HAP-1 (cell line): Measurements from ENCODE around the gene PCNX2.
"Not testable (repeated sequence)": the region's sequence is repeated elsewhere in the genome, so short reads cannot be mapped to it uniquely, and the experiment has no call there.

Source experiments
- DNase-seq, 2 experiments: peaks; one replicate each; pipeline ENCODE4 v3.0.0-alpha.2; 2016 to 2020; ENCODE audit warnings: low spot score in 2 of 2
- H3K27me3 ChIP-seq: fragments of 250-450 bp; sonication (Bioruptor Pico); 2 replicates; pipeline ENCODE4 v1.5.1; 2020; ENCODE audit warnings: low read depth, mild to moderate bottlenecking, moderate library complexity
- H3K36me3 ChIP-seq: fragments of 250-450 bp; sonication (Bioruptor Pico); replicated peaks from 2 replicates; pipeline ENCODE4 v1.5.1; 2020; ENCODE audit warnings: mild to moderate bottlenecking
- H3K4me1 ChIP-seq: fragments of 250-450 bp; sonication (Bioruptor Pico); 2 replicates; pipeline ENCODE4 v1.5.1; 2020; ENCODE audit warnings: mild to moderate bottlenecking
- H3K4me3 ChIP-seq: fragments of 250-450 bp; sonication (Bioruptor Pico); 2 replicates; pipeline ENCODE4 v1.5.1; 2020; ENCODE audit warnings: mild to moderate bottlenecking, moderate library complexity
- H3K9me3 ChIP-seq: fragments of 250-450 bp; sonication (Bioruptor Pico); 2 replicates; pipeline ENCODE4 v1.5.1; 2020; ENCODE audit warnings: mild to moderate bottlenecking, moderate library complexity
- in situ Hi-C: fragments of 300-500 bp; cut with MboI; formaldehyde crosslinking; loops from 3 replicates; pipeline ENCODE4 v1.14.3; 2020; ENCODE audit warnings: low sequenced_read_pairs, inconsistent platforms, mixed read lengths

Gene PCNX2

DNA sequence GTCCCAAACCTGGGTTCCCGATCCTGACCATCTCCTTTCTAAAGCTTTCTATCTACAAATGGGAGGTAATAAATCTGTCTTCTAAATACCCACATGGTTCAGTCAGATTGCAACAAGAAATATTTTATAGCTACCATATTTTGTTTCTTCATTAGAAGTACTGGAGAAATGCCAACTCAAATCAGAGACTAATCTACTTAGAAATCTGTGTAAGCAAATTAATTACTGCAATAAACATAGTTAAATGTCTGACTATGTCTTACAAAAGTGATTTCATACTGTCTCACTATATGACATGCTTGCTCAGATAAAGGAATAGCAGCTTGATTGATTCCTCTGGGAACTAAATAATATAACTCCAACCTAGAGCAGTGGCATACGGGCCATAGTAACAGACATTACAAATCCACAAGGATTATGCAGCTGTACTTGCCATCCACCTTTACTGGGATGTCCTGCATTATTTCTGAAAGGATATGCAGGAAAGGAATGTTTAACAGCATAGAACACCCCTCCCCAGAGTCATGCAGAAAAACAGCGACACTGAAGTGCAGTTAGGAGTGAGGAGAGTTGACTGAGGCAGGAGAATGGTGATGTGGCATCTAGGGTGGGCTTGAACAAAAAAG is 80.3 kb downstream of the PCNX2 start:
- Histone ChIP-seq H3K4me3 (no peak overlapping the region), H3K36me3 (no peaks in the 10 kb centered on the region), H3K4me1 (peaks cover 23% of the 10 kb centered on the region), H3K9me3 (no peaks in the 10 kb centered on the region), H3K27me3 (no peaks in the 10 kb centered on the region)
- DNase-seq = peak in 1 of 2 experiments; percentile 11
- in situ Hi-C loops = no loop called here

DNA sequence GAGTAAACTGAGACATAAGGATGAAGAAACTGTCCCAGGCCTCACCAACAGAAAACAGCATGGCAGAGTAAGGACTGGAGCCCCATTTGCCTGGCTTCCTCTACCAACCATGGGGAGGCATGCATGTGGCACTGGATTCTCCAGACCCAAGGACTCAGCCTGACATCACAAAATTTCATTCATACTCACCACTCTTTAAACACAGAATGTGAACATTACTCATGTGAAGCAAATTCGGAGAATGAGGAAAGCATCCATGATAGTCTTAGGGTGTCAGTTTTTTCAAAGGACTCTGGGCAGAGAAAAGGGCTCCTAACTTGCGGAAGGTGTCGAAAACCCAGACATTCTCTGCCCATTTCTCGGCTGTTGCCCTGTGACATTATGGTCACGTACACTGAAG is 83.9 kb downstream of the PCNX2 start:
- H3K4me3 ChIP-seq = no peak overlapping the region
- H3K36me3 ChIP-seq = no peaks in the 10 kb centered on the region
- DNase-seq = no peak
- H3K9me3 ChIP-seq = no peaks in the 10 kb centered on the region
- H3K4me1 ChIP-seq = peaks cover 23% of the 10 kb centered on the region
- in situ Hi-C loops = no loop called here
- no peaks in the 10 kb centered on the region for H3K27me3 ChIP-seq

DNA sequence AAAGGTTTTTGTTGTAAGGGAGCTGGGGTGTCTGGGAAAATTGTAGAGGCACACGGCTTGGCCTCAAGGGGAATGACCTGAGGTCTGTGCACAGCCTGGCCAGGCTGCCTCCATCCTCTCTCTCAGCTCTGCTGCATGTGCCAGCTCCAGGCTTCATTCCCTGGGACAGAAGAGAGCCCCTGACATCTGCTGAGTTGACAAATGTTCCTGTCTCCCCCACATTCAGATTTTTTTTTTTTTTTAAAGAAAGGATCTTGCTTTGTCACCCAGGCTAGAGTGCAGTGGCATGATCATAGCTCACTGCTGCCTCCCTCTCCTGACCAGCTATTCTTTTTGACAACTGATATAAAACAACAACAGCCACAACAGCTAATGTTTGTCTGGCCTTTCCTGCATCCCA is 84.4 kb downstream of the PCNX2 start:
- Histone ChIP-seq H3K36me3 (no peaks in the 10 kb centered on the region), H3K9me3 (no peaks in the 10 kb centered on the region), H3K27me3 (no peaks in the 10 kb centered on the region), H3K4me1 (peaks cover 18% of the 10 kb centered on the region), H3K4me3 (no peak overlapping the region)
- no peak for DNase-seq
- in situ Hi-C loops = no loop called here

DNA sequence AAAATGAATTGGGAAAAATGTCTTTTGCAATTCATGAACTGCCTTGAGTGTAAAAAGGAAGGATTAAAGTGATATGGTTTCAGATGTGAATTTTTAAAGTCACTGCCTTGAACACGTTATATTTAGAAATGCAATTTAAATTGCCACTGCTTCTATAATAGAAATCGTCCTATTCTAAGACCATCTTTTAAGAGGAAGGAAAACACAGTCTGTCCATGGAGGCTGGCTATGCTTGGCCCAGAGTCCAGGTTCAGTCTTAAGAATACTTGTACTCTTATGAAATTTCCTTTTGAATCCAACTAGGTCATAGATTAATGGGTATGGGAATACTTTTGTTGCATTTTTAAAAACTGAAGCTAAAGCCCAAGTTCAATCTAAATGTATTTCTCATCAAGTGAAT is 86.0 kb downstream of the PCNX2 start:
- in situ Hi-C loops = no loop called here
- H3K27me3 ChIP-seq = no peaks in the 10 kb centered on the region
- no peak overlapping the region for H3K4me3 ChIP-seq
- DNase-seq = no peak
- peaks cover 5% of the 10 kb centered on the region; the same call in 1 of the 2 replicates for H3K4me1 ChIP-seq
- H3K9me3 ChIP-seq = no peaks in the 10 kb centered on the region
- no peaks in the 10 kb centered on the region for H3K36me3 ChIP-seq

DNA sequence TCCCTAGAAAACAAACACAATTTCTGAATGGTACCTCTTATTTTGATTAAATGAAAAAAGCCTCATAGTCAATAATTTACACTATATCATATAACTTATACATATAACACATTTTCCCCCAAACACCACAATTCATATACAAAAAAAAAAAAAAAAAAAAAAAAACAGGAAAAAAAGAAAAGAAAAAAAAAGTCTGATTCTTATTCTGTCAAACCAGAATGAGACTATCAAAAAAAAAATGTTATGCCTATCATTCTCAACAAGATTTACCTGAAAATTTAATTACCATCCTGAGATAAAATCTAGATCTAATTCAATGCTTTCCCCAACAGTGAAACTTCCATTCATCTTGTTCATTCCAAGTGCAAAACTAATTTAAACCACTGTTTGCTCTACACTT is 86.8 kb downstream of the PCNX2 start:
- Histone ChIP-seq H3K9me3 (no peaks in the 10 kb centered on the region), H3K4me3 (no peak overlapping the region), H3K27me3 (no peaks in the 10 kb centered on the region), H3K4me1 (no peaks in the 10 kb centered on the region), H3K36me3 (no peaks in the 10 kb centered on the region)
- DNase-seq = no peak
- in situ Hi-C loops = no loop called here

DNA sequence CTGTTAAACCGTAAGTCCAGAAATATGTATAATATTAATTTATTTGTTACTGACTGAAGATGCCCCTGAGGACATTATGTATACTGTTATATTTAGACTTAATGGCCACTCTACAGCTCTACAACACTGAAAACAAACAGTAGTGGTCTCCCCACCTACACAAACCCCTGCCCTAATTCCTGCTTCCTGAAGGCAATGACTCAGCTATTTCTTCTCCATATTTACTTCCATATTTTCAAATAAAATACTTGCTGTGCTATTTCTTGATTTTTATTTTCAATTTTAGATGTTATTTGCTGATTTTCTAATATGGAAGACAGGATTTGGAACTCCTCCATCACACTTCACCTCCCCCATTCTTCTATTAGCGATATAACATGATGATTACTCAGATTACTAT is 97.6 kb downstream of the PCNX2 start:
- no peaks in the 10 kb centered on the region for H3K4me1 ChIP-seq
- H3K9me3 ChIP-seq = no peaks in the 10 kb centered on the region
- no peak overlapping the region for H3K4me3 ChIP-seq
- no peak for DNase-seq
- no peaks in the 10 kb centered on the region for H3K27me3 ChIP-seq
- in situ Hi-C loops = no loop called here
- no peaks in the 10 kb centered on the region for H3K36me3 ChIP-seq

DNA sequence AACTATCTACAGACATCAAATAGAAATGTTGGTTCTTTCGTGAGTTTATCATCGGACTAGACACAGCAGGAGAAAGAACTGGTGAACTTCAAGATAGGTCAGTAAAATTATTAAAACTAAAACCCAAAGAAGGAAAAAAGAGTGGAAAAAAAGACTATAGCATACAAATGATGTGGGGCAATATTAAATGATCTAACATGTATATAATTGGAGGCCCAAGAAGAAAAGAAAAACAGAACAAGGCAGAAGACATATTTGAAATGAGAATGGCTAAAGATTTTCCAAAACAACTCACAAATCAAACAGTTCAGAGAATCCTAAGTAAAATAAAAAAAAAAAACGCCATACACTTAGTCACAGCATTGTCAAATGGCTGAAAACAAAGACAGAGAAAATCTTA is 101.8 kb downstream of the PCNX2 start:
- in situ Hi-C loops = no loop called here
- H3K27me3 ChIP-seq = no peaks in the 10 kb centered on the region
- H3K36me3 ChIP-seq = no peaks in the 10 kb centered on the region
- H3K9me3 ChIP-seq = no peaks in the 10 kb centered on the region
- H3K4me1 ChIP-seq = no peaks in the 10 kb centered on the region
- DNase-seq = no peak
- no peak overlapping the region for H3K4me3 ChIP-seq

DNA sequence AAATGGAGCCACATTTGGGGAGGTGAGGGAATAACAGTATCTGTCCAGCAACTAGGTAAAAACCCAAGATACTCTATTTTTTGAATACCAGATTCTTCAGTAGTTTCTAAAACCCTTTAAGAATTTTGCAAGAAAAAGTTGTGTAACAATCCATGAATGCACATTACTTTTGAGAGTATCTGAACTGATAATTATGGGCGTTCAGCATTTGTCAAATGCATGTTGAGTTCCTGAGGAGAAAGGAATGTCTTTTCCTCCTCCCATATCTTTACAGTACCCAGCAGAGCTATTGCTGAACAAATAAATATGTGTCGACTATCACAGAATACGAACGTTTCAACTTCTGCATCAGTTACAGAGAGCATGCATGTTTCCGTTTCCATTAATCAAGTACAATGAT is 104.5 kb downstream of the PCNX2 start:
- Histone ChIP-seq H3K27me3 (no peaks in the 10 kb centered on the region), H3K36me3 (no peaks in the 10 kb centered on the region), H3K9me3 (no peaks in the 10 kb centered on the region), H3K4me1 (no peaks in the 10 kb centered on the region), H3K4me3 (no peak overlapping the region)
- in situ Hi-C loops = no loop called here
- no peak for DNase-seq

DNA sequence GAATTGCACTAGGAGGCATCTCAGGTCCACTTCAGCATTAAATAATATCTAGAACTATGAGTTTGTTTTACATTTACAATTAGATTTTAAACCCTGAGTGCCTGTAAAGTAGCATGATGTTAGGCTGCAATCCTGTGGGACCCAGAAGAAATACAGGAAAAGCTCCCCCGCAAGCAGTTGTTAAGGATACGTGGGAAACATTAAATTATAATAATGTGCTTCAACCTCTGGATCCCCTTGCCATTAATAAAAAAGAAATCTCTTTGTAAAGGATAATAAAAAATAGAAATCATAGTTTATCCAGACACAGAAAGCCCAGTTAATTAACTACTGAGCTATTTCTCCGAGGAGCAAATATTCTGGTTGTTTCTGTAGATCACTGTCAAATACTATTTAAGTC is 106.0 kb downstream of the PCNX2 start:
- no peak overlapping the region for H3K4me3 ChIP-seq
- H3K4me1 ChIP-seq = no peaks in the 10 kb centered on the region
- H3K27me3 ChIP-seq = no peaks in the 10 kb centered on the region
- no peaks in the 10 kb centered on the region for H3K9me3 ChIP-seq
- no peak for DNase-seq
- no peaks in the 10 kb centered on the region for H3K36me3 ChIP-seq
- in situ Hi-C loops = no loop called here

DNA sequence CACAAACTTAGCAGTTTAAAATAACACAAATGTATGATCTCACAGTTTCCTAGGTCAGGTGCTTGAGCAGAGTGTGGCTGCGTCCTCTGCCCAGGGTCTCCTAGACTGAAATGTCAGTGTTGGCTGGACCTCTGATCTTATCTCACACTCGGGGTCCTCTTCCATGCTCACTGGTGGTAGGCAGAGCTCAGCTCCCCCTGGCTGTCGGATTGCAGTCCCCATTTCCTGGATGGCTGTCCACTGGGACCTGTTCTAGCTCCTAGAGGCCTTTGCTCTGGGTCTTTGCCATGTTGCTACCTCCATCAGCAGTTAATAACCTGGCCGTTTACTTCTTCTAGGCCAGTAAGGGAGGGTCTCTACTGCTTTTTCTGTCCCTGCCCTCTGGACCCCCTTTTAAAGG is 107.5 kb downstream of the PCNX2 start:
- no peaks in the 10 kb centered on the region for H3K36me3 ChIP-seq

DNA sequence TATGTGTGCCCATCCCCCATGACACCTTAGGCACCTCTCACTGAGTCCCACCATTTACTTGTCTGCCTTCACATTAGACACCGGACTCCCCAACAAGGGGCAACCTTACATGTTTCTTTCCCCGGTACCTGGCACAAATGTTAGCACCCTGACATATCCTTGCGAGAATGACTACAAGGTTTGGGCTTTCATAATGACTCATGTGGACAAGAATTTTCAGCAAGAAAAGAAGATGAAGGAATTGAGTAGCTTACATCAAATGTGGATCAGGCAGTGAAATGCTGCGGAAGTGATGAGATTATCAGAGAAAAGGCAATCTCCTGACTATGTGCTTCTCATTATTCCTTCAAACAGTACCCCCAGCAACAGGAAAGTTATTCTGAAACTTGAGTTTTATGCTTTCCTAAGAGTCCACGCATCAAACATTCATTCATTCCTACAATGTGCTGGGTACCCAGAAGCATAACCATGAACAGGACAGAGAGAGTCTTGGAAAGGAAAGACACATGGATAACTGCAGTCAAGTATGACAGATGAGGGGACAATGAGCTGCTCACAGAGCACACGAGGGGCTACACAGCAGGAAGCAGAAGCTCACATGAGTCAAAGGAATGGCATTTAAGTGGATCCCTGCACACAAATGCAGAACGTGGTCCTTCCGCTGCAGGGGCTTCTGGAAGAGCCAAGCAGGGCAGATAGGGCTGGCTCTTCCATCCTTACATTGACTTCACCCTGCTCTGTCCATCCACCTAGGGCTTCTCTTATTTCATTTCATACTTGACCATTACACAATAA is 112.1 kb downstream of the PCNX2 start:
- in situ Hi-C loops = no loop called here
- Histone ChIP-seq H3K36me3 (no peaks in the 10 kb centered on the region), H3K4me1 (no peaks in the 10 kb centered on the region), H3K9me3 (no peaks in the 10 kb centered on the region), H3K4me3 (no peak overlapping the region), H3K27me3 (no peaks in the 10 kb centered on the region)
- no peak for DNase-seq

More for the DNA sequence above, 107.5 kb downstream of the PCNX2 start:
- no peak overlapping the region for H3K4me3 ChIP-seq
- H3K9me3 ChIP-seq = no peaks in the 10 kb centered on the region
- H3K4me1 ChIP-seq = no peaks in the 10 kb centered on the region
- in situ Hi-C loops = no loop called here
- H3K27me3 ChIP-seq = no peaks in the 10 kb centered on the region
- no peak for DNase-seq

DNA sequence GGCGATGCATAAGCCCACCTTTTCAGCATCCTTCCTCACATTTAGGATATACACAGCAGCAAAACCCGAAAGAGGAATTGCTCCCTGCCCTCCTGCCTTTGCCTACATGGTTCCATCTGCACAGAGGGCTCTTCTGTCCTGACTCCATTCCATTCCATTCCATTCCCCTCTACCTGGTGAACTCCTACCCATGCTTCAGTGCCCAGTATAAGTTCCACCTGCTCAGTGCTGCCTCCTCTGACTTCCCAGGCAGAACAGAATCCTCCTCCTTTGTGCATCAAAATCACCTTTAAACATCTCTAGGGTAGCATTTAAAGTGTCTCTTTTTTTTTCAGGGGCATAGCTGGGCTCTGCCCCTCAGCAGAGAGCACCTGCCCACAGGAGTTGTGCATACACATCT is 112.9 kb downstream of the PCNX2 start:
- no peak for DNase-seq
- Histone ChIP-seq H3K4me3 (no peak overlapping the region), H3K36me3 (no peaks in the 10 kb centered on the region), H3K4me1 (no peaks in the 10 kb centered on the region), H3K9me3 (no peaks in the 10 kb centered on the region), H3K27me3 (no peaks in the 10 kb centered on the region)
- in situ Hi-C loops = no loop called here

DNA sequence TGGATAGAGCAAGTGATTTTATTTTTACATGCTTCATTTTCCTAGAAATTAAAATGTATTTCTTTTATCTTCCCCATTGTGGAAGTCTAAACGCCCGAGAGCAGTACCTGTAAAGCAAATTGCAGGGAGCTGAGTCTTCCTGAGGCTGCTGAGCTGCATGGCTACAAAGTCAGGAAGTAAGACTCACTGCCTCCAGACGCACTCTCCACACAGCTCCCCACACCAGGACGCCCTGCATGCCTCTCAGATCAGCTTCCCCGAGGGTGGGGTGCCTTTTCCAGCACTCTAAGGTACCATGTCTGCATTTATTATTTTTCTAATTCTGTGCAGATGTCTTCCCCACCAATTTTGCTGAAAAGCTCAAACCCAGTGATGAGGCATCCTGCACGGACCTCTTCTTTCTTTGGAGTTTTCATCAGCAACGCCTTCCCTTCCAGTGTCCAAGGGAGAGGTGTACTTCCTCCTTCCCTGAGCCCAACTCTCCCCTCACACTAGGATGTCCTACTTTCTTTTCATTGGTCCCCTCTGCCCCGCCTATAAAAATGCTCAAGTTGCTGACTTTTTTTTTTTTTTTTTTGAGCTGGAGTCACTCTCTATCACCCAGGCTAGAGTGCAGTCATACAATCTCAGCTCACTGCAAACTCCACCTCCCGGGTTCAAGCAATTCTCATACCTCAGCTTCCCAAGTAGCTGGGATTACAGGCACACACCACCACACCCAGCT is 114.7 kb downstream of the PCNX2 start:
- Histone ChIP-seq H3K9me3 (no peaks in the 10 kb centered on the region), H3K36me3 (0 out of 2 replicates have a peak, but pooled peaks cover 3% of the 10 kb centered on the region), H3K4me1 (no peaks in the 10 kb centered on the region), H3K4me3 (no peak overlapping the region), H3K27me3 (no peaks in the 10 kb centered on the region)
- DNase-seq = no peak
- in situ Hi-C loops = no loop called here

DNA sequence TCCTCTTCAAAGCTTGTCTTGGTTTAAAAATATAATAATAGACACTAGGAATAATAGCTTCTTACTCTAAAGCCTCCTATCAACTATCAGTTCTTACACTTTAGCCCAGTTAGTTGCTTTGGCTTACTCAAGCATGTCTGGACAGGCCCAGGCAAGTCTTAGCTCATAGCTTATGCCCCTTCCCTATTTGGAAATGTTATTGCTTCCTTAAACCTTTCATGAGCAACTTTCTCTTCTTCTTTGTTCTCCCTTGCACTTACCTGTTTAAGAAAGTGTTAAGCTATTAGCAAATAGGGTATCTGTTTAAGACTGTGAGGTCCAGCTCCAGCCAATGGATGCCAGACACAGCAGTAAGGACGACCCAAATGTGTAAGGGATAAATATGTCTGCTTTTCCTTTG is 115.9 kb downstream of the PCNX2 start:
- H3K4me1 ChIP-seq, H3K9me3 ChIP-seq, in situ Hi-C loops, H3K36me3 ChIP-seq, H3K4me3 ChIP-seq, H3K27me3 ChIP-seq: not testable (repeated sequence)
- peak in 1 of 2 experiments; percentile 8 for DNase-seq
